Activated B cell treated with CpG ODN at 0.5 μM for 24 hours (primary cell): ENCODE results near the gene CHD5. TPM values are rescaled to one million over a fixed set of nuclear protein-coding genes. Genes with fewer than 3 reads are reported as not detected.

Experiments used
- ATAC-seq: fragments of 200-7000 bp; cut with Tn5 transposase; one replicate; pipeline ENCODE4 v1.10.0; 2021; ENCODE audit warnings: low read depth, mild to moderate bottlenecking, moderate library complexity
- CTCF ChIA-PET: fragments of 350-600 bp; sonication (Branson Sonifier 250); formaldehyde crosslinking; loops from one replicate; lab custom pipeline; 2021; ENCODE audit warnings: antibody characterized with exemption; lab: Charles Lee
- POLR2A ChIA-PET: fragments of 350-600 bp; sonication (Branson Sonifier 250); formaldehyde crosslinking; loops from one replicate; lab custom pipeline; 2021; ENCODE audit warnings: antibody characterized with exemption; lab: Charles Lee
- DNase-seq: peaks from one replicate; pipeline ENCODE4 v3.0.0; 2022
- H3K27ac Mint-ChIP-seq: one replicate; pipeline ENCODE4 v1.8.0; 2020; ENCODE audit warnings: mixed read lengths
- H3K27me3 Mint-ChIP-seq: one replicate; pipeline ENCODE4 v1.8.0; 2021; ENCODE audit warnings: mixed read lengths
- H3K36me3 Mint-ChIP-seq: one replicate; pipeline ENCODE4 v1.8.0; 2021; ENCODE audit warnings: low read depth, mixed read lengths
- H3K4me1 Mint-ChIP-seq: one replicate; pipeline ENCODE4 v1.8.0; 2021; ENCODE audit warnings: mixed read lengths
- H3K4me3 Mint-ChIP-seq: one replicate; pipeline ENCODE4 v1.8.0; 2020; ENCODE audit warnings: mild to moderate bottlenecking, mixed read lengths
- H3K9me3 Mint-ChIP-seq: one replicate; pipeline ENCODE4 v1.8.0; 2020; ENCODE audit warnings: mixed read lengths
- intact Hi-C: fragments of 100-400 bp; cut with micrococcal nuclease; formaldehyde crosslinking; loops from one replicate; pipeline ENCODE4 v1.15.1; 2024
- total RNA-seq: library from RNA; stranded (reverse); gene quantifications from 2 replicates; pipeline ENCODE4 v1.2.3, GENCODE V29; 2022
- TF ChIP-seq, protein P1 (sequence below): fragments of 200-600 bp; IDR thresholded peaks from one replicate; pipeline ENCODE4 v1.8.0; 2022; ENCODE audit warnings: antibody characterized with exemption, mild to moderate bottlenecking

Gene CHD5
- total RNA-seq, 1 donor from 2014 or later = 0.31 TPM

DNA sequence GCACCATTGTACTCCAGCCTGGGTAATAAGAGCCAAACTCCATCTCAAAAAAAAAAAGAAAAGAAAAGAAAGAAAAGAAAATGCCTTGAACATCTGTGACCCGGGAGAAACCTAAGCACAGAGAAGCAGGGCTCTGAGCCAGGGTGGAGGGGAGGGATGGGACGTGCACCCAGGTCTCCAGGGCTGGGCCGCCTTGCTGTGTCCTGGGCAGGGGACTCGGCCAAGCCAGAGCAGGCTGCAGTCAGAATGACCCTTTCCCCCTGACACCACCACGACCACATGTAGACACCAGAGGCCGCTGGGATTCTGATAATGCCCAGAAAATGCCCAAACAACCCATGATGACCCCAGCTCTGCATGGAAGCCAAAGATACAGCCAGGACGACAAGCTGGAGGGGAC lies 17.8 kb downstream of the CHD5 start:
- Mint-ChIP-seq H3K27me3 (peaks cover 10% of the 10 kb centered on the region), H3K4me1 (no peaks in the 10 kb centered on the region), H3K9me3 (no peaks in the 10 kb centered on the region), H3K27ac (no peak overlapping the region), H3K4me3 (no peak overlapping the region), H3K36me3 (no peaks in the 10 kb centered on the region)
- intact Hi-C loops = no loop called here
- TF ChIP-seq, protein P1, sequence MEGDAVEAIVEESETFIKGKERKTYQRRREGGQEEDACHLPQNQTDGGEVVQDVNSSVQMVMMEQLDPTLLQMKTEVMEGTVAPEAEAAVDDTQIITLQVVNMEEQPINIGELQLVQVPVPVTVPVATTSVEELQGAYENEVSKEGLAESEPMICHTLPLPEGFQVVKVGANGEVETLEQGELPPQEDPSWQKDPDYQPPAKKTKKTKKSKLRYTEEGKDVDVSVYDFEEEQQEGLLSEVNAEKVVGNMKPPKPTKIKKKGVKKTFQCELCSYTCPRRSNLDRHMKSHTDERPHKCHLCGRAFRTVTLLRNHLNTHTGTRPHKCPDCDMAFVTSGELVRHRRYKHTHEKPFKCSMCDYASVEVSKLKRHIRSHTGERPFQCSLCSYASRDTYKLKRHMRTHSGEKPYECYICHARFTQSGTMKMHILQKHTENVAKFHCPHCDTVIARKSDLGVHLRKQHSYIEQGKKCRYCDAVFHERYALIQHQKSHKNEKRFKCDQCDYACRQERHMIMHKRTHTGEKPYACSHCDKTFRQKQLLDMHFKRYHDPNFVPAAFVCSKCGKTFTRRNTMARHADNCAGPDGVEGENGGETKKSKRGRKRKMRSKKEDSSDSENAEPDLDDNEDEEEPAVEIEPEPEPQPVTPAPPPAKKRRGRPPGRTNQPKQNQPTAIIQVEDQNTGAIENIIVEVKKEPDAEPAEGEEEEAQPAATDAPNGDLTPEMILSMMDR = no peak
- ChIA-PET POLR2A (no interaction called here), CTCF (no interaction called here)
- no peak for DNase-seq
- no peak for ATAC-seq

DNA sequence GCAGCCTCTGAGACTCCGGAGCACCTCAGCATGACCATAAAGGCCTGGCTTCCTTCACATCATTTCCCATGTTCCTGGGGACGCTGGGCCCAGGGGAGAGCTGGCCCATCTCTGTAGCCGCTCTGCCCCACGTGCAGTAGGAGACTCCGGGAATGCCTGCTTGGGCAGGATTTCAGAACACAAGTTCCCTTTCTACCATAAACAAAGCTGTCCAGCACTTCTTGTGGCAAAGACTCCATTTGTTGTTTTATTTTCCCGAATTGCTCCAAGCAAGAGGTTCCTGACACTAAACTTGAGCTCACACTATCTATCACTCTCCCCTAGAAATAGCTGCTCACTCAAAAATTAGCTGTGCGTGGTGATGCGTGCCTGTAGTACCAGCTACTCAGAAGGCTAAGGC lies 21.9 kb downstream of the CHD5 start:
- Mint-ChIP-seq H3K36me3 (no peaks in the 10 kb centered on the region), H3K27ac (no peak overlapping the region), H3K27me3 (peaks cover 6% of the 10 kb centered on the region), H3K4me3 (no peak overlapping the region), H3K9me3 (no peaks in the 10 kb centered on the region), H3K4me1 (no peaks in the 10 kb centered on the region)
- DNase-seq (no peak), ATAC-seq (no peak)
- TF ChIP-seq, protein P1 = no peak
- intact Hi-C loops = no loop called here
- POLR2A ChIA-PET = no interaction called here
- CTCF ChIA-PET = no interaction called here

DNA sequence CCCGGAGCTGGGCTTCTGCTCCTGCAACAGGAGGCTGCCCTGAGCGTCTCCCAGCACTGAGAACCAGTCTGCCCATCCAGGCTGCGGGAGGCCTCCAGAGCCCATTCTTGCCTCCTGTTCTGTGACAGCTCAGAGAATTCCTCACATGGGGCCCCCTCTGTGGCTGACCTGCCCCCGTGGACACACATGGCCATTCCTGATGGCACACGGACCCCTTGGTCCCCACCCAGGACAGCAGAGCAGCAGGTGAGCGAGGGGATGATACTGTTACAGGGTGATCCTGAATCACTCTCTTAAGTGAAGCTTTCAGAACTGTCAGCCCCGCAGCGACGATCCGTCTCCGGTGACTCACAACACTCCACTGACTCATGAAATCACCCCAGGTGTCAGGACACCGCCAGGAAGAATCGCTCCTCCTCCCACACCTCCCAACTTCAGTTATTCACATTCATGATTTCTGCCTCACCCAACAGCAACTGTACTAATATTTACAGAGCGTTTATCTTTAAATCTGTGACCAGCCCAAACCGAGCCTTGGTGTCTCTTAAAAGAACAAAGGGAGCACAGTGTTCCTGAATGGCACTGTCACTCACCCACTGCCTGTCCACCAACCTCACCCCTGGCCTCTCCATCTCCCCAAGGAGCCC lies 22.5 kb downstream of the CHD5 start:
- no peaks in the 10 kb centered on the region for H3K4me1 Mint-ChIP-seq
- intact Hi-C loops = no loop called here
- H3K4me3 Mint-ChIP-seq = no peak overlapping the region
- DNase-seq (no peak), ATAC-seq (no peak)
- H3K27ac Mint-ChIP-seq = no peak overlapping the region
- TF ChIP-seq, protein P1 = no peak
- H3K36me3 Mint-ChIP-seq = no peaks in the 10 kb centered on the region
- no peaks in the 10 kb centered on the region for H3K9me3 Mint-ChIP-seq
- ChIA-PET POLR2A (no interaction called here), CTCF (no interaction called here)
- peaks cover 6% of the 10 kb centered on the region for H3K27me3 Mint-ChIP-seq

DNA sequence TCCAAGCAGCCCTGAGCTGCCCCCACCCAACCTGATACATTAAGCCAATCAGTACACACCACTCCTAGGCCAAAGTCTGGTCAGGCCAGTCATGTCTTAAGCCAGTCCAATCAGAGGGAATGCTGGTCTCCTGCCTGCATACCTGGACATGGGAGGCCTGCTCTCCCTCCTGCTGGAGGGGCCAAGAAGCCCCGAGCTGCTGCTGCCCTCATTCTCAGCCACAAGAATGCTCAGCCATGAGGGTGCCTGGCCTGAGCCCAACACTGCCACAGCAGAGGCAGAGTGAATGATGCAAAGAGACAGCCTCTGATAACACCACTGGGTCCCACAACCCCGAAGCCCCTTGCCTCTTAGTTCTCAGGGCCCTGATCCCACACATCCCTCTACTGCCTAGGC lies 23.0 kb downstream of the CHD5 start:
- TF ChIP-seq, protein P1 = no peak
- ChIA-PET POLR2A (no interaction called here), CTCF (no interaction called here)
- ATAC-seq (no peak), DNase-seq (no peak)
- intact Hi-C loops = no loop called here
- H3K27ac Mint-ChIP-seq = no peak overlapping the region
- H3K9me3 Mint-ChIP-seq = no peaks in the 10 kb centered on the region
- H3K36me3 Mint-ChIP-seq = no peaks in the 10 kb centered on the region
- H3K4me1 Mint-ChIP-seq = no peaks in the 10 kb centered on the region
- H3K4me3 Mint-ChIP-seq = no peak overlapping the region
- peaks cover 4% of the 10 kb centered on the region for H3K27me3 Mint-ChIP-seq

DNA sequence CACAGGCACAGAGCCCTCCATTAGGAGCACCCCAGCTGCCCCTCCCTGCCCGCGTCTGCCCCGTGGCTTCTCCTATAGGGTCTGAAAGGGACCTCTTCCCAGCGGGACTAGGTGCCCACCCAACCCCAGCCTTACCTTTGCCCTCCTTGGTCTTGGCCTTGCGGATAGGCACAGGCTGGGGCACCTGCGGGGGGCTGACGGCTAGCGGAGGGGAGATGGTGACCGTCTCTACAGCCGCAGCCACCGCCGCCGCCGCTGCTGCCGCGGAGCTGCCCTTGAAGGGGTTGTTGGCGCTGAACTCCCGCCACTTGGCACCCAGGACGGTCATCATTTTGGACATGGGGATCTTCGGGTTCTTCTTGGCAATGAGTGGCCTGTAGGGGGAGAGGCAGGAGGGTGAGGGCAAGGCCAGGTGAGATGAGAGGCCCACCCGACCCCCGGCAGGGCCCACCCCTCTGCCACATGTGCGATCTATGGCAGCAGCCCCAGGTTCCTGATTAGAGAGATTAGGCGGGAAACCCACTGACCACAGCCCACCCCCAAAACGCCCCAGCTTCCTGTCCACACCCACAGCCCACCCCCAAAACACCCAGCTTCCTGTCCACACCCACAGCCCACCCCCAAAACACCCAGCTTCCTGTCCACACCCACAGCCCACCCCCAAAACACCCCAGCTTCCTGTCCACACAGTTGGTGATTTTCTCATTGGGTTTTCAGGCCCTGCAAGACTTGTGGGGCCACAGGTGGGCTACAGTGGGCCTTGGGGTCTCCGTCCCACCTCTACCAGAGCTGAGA lies 25.4 kb downstream of the CHD5 start:
- no peak overlapping the region for H3K27ac Mint-ChIP-seq

More for the DNA sequence above, 25.4 kb downstream of the CHD5 start:
- no peak overlapping the region for H3K4me3 Mint-ChIP-seq
- no peak for DNase-seq
- H3K9me3 Mint-ChIP-seq = no peaks in the 10 kb centered on the region
- H3K4me1 Mint-ChIP-seq = no peaks in the 10 kb centered on the region
- ATAC-seq = no peak
- intact Hi-C loops = no loop called here
- peaks cover 3% of the 10 kb centered on the region for H3K27me3 Mint-ChIP-seq
- H3K36me3 Mint-ChIP-seq = no peaks in the 10 kb centered on the region
- TF ChIP-seq, protein P1 = no peak
- POLR2A ChIA-PET = no interaction called here
- CTCF ChIA-PET = no interaction called here
